Activated CD4-positive, alpha-beta T cell treated with anti-CD3 and anti-CD28 coated beads, Interleukin-2, amount 50 U/mL, for 48 hours (primary cell): ENCODE results near the gene TM9SF3.

Source experiments
- DNase-seq, 2 experiments: peaks; one replicate each; pipeline ENCODE4 v3.0.0-alpha.2; 2020

The TM9SF3 gene

DNA sequence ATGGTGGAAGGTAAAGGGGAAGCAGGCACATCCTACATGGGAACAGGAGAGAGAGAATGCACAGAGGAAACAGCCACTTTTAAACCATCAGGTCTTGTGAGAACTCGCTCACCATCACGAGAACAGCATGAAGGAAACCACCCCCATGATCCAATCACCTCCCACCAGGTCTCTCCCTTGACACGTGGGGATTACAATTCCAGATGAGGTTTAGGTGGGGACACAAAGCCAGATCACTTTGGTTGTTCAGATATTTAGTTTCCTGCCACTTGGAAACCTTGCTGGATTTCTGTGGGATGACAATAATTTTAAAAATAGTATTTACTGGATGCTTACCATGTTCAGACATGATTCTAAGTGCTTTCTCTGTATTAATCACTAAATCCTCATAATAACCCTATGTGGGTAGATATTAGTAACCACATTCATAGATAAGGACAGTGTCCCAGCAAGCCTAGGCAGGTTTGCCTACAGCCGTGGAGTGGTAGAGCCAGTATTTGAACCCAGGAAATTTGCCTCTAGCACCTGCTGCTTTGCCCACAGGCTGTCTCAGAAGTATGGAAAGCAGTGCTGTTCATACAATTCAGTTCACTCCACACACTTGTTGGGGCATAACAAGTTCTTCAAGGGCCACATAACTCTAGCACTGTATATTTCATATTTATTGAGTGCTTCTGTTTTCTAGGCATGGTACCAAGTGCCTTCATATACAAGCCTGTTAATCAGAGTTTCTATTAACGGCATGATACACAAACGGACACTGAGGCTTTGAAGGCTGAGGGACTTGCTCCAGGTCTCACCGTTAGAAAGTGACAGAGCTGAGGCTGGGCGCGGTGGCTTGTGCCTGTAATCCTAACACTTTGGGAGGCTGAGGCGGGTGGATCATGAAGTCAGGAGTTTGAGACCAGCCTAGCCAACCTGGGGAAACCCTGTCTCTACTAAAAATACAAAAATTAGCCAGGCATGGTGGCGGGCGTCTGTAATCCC lies 81.4 kb downstream of the TM9SF3 start:
- DNase-seq: no peak

DNA sequence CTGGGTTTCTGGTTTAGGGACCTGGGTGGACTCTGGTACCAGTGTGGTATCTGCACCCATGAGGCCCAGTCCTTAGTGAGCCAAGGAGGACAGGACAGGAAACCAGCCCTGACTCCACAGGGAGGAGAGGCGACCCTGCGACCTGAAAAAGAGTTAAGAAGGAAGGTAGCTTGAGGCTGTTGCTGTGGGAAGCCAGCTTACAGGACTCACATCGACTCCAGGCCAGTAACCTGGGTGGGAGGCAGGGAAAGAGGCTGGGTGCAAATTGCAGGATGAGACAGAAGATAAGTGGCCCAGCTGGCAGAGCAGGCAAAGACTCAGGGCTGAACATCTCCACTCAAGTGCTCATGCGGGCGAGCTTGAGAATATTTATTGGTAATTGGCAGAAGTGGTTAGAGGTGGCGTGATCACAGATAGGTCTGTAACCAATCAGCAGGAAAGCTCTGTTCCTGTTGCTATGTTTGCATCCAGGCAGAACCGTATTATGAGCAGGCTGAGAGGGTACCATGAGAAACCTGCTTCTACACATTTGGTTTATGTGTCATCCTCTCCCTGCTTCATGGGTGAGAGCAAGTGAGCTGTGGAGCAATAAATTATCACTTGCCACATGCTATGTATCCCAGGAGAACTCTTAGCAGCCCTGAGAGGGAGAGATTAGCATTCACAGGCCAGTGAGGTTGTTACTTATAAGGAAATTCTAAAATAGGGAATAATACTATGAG lies 84.1 kb downstream of the TM9SF3 start:
- no peak for DNase-seq

DNA sequence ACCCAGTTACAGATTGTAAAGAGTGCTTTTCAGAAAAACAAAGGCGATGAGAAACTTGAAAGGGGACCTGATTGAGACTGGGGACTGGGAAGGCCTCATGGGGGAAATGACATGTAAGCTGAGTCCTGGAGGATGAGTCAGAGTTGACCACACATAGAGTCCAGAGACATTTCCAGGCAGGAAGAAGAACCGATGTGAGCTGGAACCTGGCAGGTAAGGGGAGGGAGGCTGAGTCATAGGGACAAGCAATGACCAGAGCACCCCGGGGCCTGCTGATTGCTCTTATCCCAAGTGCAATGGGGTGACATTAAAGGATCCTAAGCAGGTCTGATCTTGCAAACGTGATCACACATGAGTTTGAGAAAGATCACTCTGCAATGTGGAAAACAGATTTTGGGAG lies 84.8 kb downstream of the TM9SF3 start:
- no peak for DNase-seq

DNA sequence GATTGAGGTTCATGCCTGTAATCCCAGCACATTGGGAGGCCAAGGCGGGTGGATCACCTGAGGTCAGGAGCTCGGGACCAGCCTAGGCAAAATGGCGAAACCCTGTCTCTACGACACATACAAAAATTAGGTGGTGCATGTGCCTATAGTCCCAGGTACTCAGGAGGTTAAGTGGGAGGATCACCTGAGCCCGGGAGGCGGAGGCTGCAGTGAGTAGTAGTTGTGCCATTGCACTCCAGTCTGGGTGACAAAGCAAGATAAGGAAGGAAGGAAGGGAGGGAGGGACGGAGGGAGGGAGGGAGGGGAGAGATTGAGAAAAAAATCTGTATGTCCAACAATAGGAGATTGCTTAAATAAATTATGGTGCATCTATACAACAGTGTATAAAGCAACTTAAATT lies 86.3 kb downstream of the TM9SF3 start:
- no peak for DNase-seq

DNA sequence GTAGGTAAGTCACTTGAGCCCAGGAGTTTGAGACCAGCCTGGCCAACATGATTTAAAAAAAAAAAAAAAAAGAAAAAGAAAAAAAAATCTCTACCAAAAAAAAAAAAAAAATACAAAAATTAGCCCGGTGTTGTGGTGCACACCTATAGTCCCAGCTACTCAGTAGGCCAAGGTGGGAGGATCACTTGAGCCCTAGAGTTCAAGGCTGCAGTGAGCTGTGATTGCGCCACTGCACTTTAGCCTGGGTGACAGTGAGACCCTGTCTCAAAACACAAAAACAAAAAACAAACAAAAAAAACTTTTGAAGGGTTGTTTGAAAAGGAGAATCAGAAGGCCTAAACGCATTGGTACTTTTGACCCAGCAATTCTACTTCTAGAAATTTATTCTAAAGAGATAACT lies 86.8 kb downstream of the TM9SF3 start:
- no peak for DNase-seq

DNA sequence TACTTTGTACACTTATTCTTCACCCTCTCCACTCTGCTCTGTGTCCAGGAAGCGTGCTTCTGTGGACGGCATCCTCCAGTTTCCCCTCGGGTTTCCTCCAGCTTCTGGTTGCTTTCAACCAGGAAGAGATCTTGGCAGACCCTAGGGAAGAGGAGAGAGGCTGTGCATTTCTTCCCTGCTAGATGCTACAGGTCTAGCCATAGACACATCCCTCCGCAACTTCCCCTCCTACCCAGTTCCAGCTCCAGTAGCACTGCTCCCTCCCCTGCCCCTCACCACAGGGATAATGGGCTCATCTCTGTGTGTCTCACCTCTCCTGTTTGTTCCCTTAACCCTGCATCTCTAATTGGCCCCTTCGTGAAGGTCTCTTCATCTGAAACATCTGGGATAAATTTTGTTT lies 89.4 kb downstream of the TM9SF3 start:
- no peak for DNase-seq

DNA sequence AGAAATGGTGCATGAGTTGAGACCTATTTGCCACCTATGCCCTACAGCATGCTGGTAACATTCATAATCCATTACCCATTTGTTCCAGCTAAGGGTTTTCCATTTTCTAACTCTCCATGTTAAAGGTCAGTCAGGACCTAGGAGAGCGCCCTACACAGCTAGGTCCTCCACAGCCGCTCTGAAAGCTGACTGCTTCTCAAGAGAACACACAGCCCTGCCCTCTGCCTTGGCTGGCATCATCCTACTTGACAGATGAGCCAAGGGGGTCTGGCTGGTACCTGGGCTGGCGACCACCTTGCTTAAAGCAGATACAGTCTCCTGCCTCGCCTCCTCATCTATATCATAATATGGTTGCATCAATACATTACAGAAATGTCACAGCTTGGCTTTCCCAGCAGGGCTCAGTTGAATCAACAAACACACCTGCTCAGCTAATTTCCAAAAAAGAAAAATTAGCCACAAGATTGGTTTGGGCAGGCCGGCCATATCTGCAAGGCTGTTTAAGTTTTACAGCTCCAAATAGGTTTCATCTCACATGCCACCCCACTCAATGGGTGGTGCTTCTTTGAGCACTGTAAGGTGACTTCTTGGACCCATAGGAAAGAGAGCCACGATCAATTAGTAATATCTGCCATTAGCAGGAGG lies 90.4 kb downstream of the TM9SF3 start:
- no peak for DNase-seq

DNA sequence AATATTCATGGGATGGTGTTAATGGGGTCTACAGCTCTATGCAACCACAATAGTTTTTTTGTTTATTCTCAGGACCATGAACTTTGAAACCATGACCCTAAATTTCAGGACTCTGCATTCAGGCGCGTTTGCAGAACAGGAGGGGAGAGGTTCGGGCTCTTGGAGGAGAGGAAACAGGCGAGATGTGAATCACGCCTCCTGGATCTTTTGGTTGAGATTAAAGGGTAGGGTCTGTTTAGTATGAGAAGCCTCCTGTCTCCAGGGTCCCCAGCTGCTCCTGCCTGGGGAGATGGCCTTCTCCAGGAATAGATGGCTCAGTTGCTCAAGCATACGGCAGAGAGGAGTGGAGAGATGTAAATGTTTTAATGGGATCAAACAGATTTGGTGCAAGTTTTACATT lies 91.3 kb downstream of the TM9SF3 start:
- no peak for DNase-seq

DNA sequence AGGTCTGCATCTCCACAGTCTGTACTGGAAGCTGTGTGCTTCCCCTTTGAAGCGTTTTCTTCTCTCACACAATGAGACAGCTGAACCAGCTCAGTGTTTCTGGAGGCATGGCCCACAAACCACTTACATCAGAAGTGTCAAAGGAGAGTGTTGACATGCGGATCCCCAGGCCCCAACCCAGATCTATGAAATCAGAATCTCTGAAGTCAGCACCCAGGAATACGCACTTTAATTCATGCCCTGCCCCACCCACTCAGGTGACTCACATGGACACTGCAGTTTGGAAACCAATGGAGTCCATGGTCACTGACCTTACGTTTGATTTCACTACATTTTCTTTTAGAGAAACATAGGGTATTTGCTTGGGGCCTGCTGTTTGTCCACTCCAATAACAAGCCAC lies 92.1 kb downstream of the TM9SF3 start:
- DNase-seq: no peak

DNA sequence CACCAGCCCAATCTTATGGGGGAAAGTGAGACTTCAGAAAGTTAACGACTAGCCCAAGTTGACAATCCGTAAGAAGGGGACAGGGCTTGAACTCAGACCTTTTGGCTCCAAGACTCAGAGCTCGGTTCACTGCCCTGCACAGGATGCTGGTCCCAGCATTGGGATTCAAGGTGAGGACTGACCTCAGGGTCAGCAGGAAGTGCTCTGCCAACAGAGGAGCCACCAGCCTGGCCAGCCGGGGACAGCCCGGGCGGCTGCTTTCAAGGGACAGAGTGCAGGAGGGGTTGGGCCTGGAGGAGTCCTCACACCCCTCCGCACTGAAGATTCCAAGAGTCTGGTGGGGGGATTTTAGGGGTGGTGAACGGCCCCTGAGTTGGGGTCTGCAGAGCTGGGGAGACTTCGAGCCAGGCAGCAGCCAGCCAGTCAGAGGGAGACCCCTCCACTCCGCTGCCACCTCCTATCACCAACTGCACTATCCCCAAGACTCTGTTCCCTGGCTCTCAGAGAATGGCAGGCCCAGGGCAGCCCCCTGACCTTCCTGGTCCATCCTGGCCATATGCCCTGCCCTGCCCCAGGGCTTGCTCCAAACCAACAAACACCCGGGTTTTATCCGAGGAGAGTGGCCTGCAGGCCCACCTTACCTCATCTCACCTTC lies 92.8 kb downstream of the TM9SF3 start:
- DNase-seq: no peak

DNA sequence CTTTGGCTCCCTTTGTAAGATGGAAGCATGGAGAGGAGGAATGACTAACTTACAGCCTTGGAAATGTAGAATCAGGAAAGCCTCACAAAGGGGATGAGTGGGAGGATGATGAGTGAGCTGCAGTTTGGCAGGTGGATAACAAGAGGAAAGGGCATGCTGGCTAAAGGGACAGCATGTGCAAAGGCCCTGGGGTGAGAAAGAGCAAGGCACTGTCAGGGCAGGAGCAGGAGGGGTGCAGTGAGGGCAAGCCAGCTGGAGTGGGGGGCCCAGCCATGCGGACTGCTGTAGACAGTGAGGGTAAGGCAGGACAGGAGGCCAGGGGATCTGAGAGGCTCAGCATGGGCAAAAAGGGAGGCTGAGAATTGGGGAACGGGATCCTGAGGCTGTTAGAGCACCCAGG lies 93.6 kb downstream of the TM9SF3 start:
- DNase-seq: no peak

DNA sequence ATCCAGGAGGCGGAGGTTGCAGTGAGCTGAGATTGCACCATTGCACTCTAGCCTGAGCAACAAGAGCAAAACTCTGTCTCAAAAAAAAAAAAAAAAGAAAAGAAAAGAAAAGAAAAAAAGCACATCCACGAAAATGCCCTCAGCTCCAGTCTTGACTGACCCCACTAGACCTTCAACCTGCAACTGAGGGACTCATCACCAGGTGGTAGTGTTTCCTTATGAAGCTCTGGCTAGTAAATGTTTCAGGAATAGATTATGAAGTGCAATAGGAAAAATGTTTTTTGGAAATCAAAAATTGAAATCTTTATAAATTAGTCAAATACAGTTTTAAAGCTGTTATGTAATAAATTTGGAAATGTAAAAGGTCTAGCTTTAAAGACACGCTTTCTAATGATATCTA lies 95.5 kb downstream of the TM9SF3 start:
- DNase-seq: no peak

DNA sequence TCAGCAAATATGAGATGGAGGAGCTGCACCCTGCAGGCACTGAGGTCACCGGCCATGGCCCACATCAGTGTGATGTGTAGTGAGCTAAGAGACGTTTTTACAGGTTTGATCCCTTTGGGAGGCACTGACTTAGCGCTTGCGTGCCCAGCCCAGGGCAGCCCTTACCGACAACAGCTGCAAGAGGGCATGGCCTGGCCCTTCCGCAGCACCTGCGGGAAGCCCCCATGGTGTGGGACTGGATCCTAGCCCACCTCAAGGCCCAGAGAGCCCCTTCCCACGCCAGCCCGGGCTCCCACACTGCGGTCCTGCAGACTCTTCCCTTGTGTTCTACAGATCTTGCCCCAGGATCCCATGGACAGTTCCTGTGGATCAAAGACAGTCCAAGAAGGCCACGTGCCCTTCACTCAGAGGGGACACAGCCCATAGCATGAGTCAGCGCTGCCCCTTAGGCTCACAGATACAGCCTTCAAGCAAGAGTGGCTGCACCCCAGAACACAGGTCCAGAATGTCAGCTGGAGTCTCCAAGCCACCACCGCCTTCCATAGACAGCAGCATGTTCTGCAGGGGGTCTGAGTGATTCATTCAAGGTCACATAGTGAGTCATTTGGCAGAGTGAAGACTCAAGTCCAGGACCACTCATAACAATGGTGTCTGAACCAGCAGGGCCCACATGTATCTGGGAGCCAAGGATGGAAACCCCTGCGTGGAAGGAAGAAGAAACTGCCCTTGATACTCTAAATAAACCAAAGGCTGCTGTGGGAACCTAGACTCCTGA lies 98.5 kb downstream of the TM9SF3 start:
- DNase-seq: no peak

DNA sequence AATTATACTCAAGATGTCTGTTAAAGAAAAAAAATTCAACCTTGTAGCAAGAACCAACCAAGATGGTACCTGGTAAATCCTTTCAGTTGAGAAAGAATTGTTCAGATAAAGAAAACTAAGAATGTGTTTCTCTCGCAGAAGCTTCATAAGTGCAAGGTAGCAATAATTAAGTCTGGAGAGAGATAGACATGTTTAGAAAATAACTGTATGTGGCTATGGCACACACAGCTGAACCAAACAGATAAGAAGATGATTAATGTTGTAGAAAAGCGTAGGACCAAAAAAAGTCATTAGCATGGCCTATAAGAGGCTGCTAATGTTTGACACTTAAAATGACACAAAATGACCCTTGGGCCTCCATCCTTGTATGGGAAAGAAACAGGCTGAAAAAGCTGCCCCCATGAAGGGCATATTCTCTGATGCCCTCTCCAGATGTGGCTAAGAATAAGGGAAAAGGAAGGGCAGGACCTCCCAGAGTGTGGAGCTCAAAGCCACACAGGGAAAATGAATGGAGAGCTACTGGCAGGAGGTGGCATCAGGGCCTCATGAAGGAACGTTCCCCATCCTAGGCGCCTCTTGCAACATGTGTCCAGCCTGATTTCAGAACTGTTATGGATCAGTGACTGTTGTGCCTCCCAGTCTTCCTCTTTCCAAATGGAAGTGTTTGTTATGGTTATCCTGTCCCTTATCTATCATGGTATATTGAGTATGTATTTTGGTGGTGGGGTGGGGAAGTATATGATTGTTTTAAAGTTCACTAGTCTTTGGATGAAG lies 103.8 kb downstream of the TM9SF3 start:
- DNase-seq: no peak

DNA sequence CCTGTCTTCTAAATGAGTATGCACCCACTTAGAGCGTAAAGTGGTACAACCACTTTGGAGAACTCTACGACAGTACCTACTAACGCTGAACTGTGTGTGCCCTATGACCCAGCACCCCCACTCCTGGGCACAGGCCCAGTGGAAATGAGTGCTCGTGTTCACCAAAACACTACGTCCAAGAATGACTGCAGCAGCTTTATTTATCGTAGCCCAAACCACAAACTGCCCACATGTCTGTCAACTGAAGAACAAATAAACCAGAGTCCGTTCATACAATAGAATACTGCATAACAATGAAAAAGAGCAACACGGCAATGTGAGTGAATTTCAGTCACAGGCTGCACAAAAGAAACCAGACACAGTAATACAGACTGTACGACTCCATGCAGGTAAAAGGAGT lies 108.5 kb downstream of the TM9SF3 start:
- no peak for DNase-seq

DNA sequence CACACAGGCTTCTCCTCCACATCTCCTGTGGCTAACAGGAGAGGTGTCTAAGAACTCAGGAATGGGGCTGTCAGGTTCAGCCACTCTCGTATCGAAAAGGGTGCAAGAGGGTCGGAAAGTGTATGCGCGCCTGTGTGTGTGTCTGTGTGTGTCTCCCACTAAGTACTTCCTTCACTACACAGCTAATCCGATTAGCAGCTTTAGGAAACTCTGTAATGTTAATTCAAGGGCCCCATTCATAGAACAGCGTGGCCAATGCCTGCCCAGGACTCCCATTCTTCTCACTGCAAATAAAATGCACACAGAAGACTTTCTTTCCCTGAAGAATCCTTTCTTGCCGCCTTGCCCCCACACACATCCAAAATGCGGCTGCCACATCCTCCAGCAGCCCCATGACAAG lies 112.9 kb downstream of the TM9SF3 start:
- DNase-seq: no peak

DNA sequence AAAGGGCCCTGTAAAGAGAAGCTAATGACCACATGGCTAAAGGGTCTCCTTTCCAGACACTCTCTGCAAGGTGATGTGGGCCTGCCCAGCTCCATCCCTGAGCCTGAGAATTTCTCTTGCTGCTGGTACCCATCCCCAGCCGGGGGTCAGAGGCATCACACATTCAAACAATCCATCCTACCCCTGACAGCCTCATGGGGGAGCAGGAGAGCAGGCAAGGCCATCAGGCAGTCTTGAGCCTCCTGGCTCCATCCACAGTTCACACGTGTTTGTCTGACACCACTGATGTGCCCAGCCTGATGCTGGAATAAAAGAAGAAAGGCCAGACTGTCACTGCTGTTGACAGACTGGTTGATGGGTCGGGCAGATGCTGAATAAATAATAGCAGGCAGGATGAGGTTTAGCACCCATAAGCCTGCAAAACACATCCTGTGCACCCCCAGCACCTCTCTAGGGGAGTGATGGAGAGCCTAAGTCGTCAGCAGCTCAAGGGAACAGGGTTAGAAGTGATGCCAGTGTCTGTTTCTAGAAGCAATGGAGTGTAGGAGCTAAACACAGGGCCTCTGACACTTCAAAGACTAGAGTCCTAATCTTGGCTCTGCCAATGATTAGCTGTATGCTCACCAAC lies 116.6 kb downstream of the TM9SF3 start:
- peak; percentile 32 to 44 for DNase-seq

DNA sequence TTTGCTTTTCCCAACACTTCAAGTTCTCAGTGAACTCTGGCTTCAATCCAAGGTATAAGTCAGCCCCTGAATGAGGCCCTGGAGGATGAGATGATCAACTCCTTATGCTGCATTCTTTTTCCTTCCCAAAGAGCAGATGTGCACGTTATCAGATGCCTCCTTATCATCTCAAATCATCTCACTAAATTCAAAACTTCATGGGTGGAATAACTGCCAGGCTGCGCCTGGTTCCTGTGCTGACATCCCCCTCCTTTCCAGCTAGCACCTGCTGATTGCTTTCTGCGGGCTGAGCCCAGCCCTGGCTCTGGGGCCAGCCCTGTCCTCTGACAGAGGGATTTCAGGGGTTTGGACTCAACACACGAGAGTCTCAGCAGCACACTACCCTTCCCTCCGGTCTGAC lies 118.0 kb downstream of the TM9SF3 start:
- no peak for DNase-seq
